Right lobe of liver (tissue), 4 donors: ENCODE results near the gene RGPD3.
"Not testable (repeated sequence)": the region's sequence is repeated elsewhere in the genome, so short reads cannot be mapped to it uniquely, and the experiment has no call there.

ENCODE experiments used
- POLR2A ChIP-seq: fragments of 450-650 bp; IDR thresholded peaks from one replicate; pipeline ENCODE4 v1.6.1; 2017; ENCODE audit warnings: antibody characterized with exemption, mild to moderate bottlenecking
- TF ChIP-seq, protein P1 (sequence below), 4 donors: fragments of 200-600 bp in 3 of 4; fragments of 450-650 bp in 1 of 4; IDR thresholded peaks; one replicate each; pipeline versions ENCODE4 v1.5.1 to v1.8.0; 2016 to 2022; ENCODE audit warnings: antibody characterized with exemption in 4 of 4, mild to moderate bottlenecking in 2 of 4
- donor health status: DM: no; HTN: no; CAD: no.
- donor health status: DM: no; HTN: no; CAD: no.
- donor health status: DM: no; HTN: yes; CAD: no.

- TF ChIP-seq, protein P1, sequence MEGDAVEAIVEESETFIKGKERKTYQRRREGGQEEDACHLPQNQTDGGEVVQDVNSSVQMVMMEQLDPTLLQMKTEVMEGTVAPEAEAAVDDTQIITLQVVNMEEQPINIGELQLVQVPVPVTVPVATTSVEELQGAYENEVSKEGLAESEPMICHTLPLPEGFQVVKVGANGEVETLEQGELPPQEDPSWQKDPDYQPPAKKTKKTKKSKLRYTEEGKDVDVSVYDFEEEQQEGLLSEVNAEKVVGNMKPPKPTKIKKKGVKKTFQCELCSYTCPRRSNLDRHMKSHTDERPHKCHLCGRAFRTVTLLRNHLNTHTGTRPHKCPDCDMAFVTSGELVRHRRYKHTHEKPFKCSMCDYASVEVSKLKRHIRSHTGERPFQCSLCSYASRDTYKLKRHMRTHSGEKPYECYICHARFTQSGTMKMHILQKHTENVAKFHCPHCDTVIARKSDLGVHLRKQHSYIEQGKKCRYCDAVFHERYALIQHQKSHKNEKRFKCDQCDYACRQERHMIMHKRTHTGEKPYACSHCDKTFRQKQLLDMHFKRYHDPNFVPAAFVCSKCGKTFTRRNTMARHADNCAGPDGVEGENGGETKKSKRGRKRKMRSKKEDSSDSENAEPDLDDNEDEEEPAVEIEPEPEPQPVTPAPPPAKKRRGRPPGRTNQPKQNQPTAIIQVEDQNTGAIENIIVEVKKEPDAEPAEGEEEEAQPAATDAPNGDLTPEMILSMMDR (IDR thresholded peaks at IDR 0.05): not testable (repeated sequence)
- not testable (repeated sequence) for TF ChIP-seq POLR2A
These were observed 79.3 kb downstream of the RGPD3 start for GRCh38 chr2:106388814-106389410.
